ENCODE data around the gene CCDC170. TPM values are rescaled to one million over a fixed set of nuclear protein-coding genes. Genes with fewer than 3 reads are reported as not detected.

CCDC170 gene
- total and polyA plus RNA-seq, 2 of the 8 experiments (the other 6 are each of a cell fraction or from before 2014, with no cell fraction given) = 0.06 to 0.09 TPM

DNA sequence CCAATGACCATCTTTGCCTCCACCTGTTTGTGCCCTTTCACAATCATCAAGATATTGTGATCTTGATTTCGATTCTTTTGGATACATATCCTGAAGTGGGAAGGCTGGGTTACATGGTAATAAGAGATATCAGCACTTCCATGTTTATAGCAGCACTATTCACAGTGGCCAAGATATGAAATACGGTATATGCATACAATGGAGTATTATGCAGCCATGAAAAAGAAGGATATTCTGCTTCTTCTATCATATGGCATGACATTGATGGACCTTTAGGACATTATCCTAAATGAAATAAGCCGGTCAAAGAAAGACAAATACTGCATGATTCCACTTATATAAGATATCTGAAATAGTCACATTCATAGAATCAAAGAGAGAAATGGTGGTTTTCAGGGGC, 144.0 kb downstream of the CCDC170 start:
- H3K23me2 ChIP-seq (ENCODE audit: low read depth, low read length) = no peaks in the 10 kb centered on the region
- no peaks in the 10 kb centered on the region for H3K36me3 ChIP-seq (ENCODE audit: control insufficient read depth in 2 of 4, insufficient read depth in 4 of 4, low read length in 3 of 4)
- no peak overlapping the region for H3K18ac ChIP-seq (ENCODE audit: extremely low read depth, low read length)
- no peaks in the 10 kb centered on the region for H4K20me1 ChIP-seq (replicated peaks in 1 of 2; ENCODE audit: control insufficient read depth in 1 of 2, insufficient read depth in 2 of 2, low read length in 2 of 2)
- H3K9ac ChIP-seq (replicated peaks in 1 of 4; ENCODE audit: extremely low read depth in 1 of 4, low read depth in 3 of 4, low read length in 3 of 4) = no peak overlapping the region
- no peak overlapping the region for H3K56ac ChIP-seq (replicated peaks; ENCODE audit: insufficient read length, low read depth, low read length)
- H3K14ac ChIP-seq (ENCODE audit: insufficient read length) = no peak overlapping the region
- ChIA-PET POLR2A (ENCODE audit: partially characterized antibody) (no interaction called here), CTCF (ENCODE audit: partially characterized antibody) (interaction anchor here (0.6 to 1.7 kb wide), 2 partner anchors 10 to 20 kb away, joined by 3 to 5 read pairs; no protein-coding TSS in a partner anchor)
- H3K4me2 ChIP-seq (ENCODE audit: insufficient read depth in 1 of 2, low read depth in 2 of 2, low read length in 2 of 2) = no peak overlapping the region
- H2AK5ac ChIP-seq (ENCODE audit: low read depth, low read length) = no peak overlapping the region
- no peak for FAIRE-seq
- no peak overlapping the region for H2BK120ac ChIP-seq (replicated peaks; ENCODE audit: low read depth, low read length)
- no peak overlapping the region for H3K4ac ChIP-seq (replicated peaks; ENCODE audit: insufficient read length, low read depth, low read length)
- H4K91ac ChIP-seq (replicated peaks; ENCODE audit: insufficient read length, low read length) = no peak overlapping the region
- no peaks in the 10 kb centered on the region for H3K4me1 ChIP-seq (replicated peaks in 1 of 4; ENCODE audit: control insufficient read depth in 3 of 4, insufficient read depth in 4 of 4, low read length in 3 of 4)
- no peak overlapping the region for H2BK20ac ChIP-seq (ENCODE audit: low read length)
- peaks cover 0 to 3% of the 10 kb centered on the region in 2 experiments; a peak in 1 of 4 replicates for H3K9me3 ChIP-seq (ENCODE audit: insufficient read depth in 2 of 2, low read depth in 1 of 2, low read length in 1 of 2)
- no peak overlapping the region for H3K4me3 ChIP-seq (ENCODE audit: extremely low read depth in 1 of 4, insufficient read depth in 2 of 4, low read depth in 3 of 4, low read length in 4 of 4)
- H2AFZ ChIP-seq (ENCODE audit: low read length) = no peak overlapping the region
- H2BK5ac ChIP-seq (ENCODE audit: low read depth, low read length) = no peak overlapping the region
- no peak overlapping the region for H4K5ac ChIP-seq (ENCODE audit: insufficient read length, low read depth, low read length)
- H3K23ac ChIP-seq (ENCODE audit: insufficient read length) = no peak overlapping the region
- H2BK15ac ChIP-seq (ENCODE audit: low read length) = no peak overlapping the region
- 82% methylated on average over 3 of the region's 3 CpGs; no CpG with 5 or more reads in 1 of the 2 experiments for WGBS, 2 experiments (ENCODE audit: extremely low coverage in 1 of 2, insufficient coverage in 1 of 2, insufficient read length in 1 of 2, insufficient replicate concordance in 2 of 2, low coverage in 1 of 2, low lambda C conversion rate in 2 of 2, missing lambda C conversion rate in 1 of 2)
- no peak overlapping the region for H4K8ac ChIP-seq (ENCODE audit: extremely low read depth, insufficient read depth, low read length)
- H3K27ac ChIP-seq (ENCODE audit: low read depth, low read length) = no peak overlapping the region
- no peaks in the 10 kb centered on the region for H3K27me3 ChIP-seq (replicated peaks in 1 of 4; ENCODE audit: control insufficient read depth in 3 of 4, extremely low read depth in 1 of 4, insufficient read depth in 3 of 4, low read length in 3 of 4)
- no peaks in the 10 kb centered on the region for H3K79me1 ChIP-seq (ENCODE audit: low read depth, low read length)
- H2BK12ac ChIP-seq (ENCODE audit: low read depth, low read length) = no peak overlapping the region
- no peak for TF ChIP-seq KDM5A (IDR thresholded peaks at IDR 0.05; ENCODE audit: low read length)
- peak; percentile 80 for TF ChIP-seq KDM1A (IDR thresholded peaks at IDR 0.05; ENCODE audit: borderline replicate concordance, low read length)
- no peak for DNase-seq (ENCODE audit: low read depth in 1 of 2, low spot score in 2 of 2)
- H3K79me2 ChIP-seq (ENCODE audit: control insufficient read depth in 1 of 2, insufficient read depth in 2 of 2, low read length in 2 of 2) = no peaks in the 10 kb centered on the region
